GM18520 (cell line): ENCODE results near the gene ARID4B.
A peak's percentile ranks its signal among the peaks of the same experiment; 100 is the strongest.
"Not testable (repeated sequence)": the region's sequence is repeated elsewhere in the genome, so short reads cannot be mapped to it uniquely, and the experiment has no call there.

Experiments used
- ATAC-seq: cut with Tn5 transposase; IDR thresholded peaks from one replicate; pipeline ENCODE4 v1.9.1; 2021; ENCODE audit not compliant: unreplicated experiment

ARID4B gene

GRCh38 chr1:235327559-235328270, at the start of gene ARID4B:
TSS of gene ARID4B (minus strand) at chr1:235328179. CDS start at chr1:235326919, 1,260 bp downstream.
- peak; percentile 0 for ATAC-seq

- ATAC-seq, result no peak
Measured at GRCh38 chr1:235375919-235376605, 48.1 kb upstream of the ARID4B start.

GRCh38 chr1:235369802-235370201, 41.8 kb upstream of the ARID4B start:
- ATAC-seq, result no peak

GRCh38 chr1:235368428-235368827, 40.4 kb upstream of the ARID4B start:
- no peak for ATAC-seq

GRCh38 chr1:235367000-235367908, 39.3 kb upstream of the ARID4B start, which contains the start of gene TBCE:
TSS of gene TBCE (plus strand) at chr1:235367427. CDS start at chr1:235380050, 12,623 bp downstream.
- peak; percentile 100 for ATAC-seq

GRCh38 chr1:235366286-235366685, 38.3 kb upstream of the ARID4B start:
- no peak for ATAC-seq

- ATAC-seq, result not testable (repeated sequence)
Measured at GRCh38 chr1:235364189-235364588, 36.2 kb upstream of the ARID4B start.

- ATAC-seq, result no peak
Measured at GRCh38 chr1:235358899-235359298, 30.9 kb upstream of the ARID4B start.

- ATAC-seq, result no peak
Measured at GRCh38 chr1:235357485-235358373, 29.8 kb upstream of the ARID4B start.

GRCh38 chr1:235351898-235352297, 23.9 kb upstream of the ARID4B start:
- no peak for ATAC-seq

- ATAC-seq, result no peak
Measured at GRCh38 chr1:235351441-235351840, 23.5 kb upstream of the ARID4B start.

- ATAC-seq, result no peak
Measured at GRCh38 chr1:235343726-235344125, 15.7 kb upstream of the ARID4B start.

GRCh38 chr1:235342471-235342870, 14.5 kb upstream of the ARID4B start:
- ATAC-seq, result no peak

GRCh38 chr1:235342039-235342438, 14.1 kb upstream of the ARID4B start:
- ATAC-seq, result no peak

GRCh38 chr1:235341334-235341733, 13.4 kb upstream of the ARID4B start:
- ATAC-seq, result no peak

- ATAC-seq, result no peak
Measured at GRCh38 chr1:235339746-235340145, 11.8 kb upstream of the ARID4B start.

GRCh38 chr1:235336903-235337302, 8.9 kb upstream of the ARID4B start:
- no peak for ATAC-seq

- ATAC-seq, result no peak
Measured at GRCh38 chr1:235331401-235331800, 3.4 kb upstream of the ARID4B start.

GRCh38 chr1:235330918-235331285, 2.9 kb upstream of the ARID4B start:
- no peak for ATAC-seq

GRCh38 chr1:235329139-235329902, 1.3 kb upstream of the ARID4B start:
- peak; percentile 20 for ATAC-seq
